ENCODE measurements around the gene AGFG2.

Gene AGFG2

GRCh38 chr7:100585511-100586265, 46.7 kb downstream of the AGFG2 start, which contains the start of gene LRCH4:
LRCH4 (minus strand) TSS chr7:100586129; CDS start chr7:100586100, 29 bp downstream.
- no peak for DNase-seq (ENCODE audit: low read depth, low spot score)

DNA sequence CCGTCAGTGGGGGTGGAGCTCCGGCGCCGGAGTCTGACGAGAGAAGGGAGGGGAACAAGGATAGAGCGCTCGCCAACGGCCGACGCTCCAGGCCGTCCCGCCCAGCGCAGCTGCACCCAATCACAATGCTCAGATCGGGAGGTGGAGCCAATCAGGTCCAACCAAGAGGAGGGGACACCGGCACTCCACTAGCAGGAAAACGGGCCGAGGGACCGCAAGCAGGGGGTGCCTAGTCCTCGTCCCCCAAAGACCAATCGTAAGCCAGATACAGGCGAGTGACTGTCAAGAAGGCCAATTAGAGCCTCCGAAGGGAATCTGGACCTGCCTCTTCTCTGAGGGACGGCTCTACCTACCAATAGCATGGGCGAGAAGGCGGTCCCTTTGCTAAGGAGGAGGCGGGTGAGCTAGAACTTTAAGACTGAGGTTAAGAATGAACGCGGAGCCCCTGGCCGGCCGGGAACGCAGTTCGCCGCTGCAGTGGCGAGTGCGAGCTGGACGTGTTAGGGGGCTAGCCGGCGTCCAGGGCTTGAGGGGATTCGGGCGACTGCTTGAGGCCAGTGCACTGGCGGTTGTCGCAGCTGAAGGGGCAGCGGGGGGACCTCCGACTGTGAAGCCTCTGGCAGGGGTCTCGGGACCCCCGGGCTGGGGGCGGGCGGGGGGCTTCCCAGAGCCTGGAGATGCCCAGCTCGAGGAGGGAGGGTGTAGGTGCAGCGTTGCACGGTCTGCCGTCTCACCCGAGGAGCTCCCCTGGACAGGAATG, 47.4 kb downstream of the AGFG2 start, which contains the start of gene FBXO24:
FBXO24 (plus strand) TSS at position 63 of the 760 bp plus-strand sequence; CDS start at position 361, 298 bp downstream.
- DNase-seq (ENCODE audit: low read depth, low spot score) = peak; percentile 99

DNA sequence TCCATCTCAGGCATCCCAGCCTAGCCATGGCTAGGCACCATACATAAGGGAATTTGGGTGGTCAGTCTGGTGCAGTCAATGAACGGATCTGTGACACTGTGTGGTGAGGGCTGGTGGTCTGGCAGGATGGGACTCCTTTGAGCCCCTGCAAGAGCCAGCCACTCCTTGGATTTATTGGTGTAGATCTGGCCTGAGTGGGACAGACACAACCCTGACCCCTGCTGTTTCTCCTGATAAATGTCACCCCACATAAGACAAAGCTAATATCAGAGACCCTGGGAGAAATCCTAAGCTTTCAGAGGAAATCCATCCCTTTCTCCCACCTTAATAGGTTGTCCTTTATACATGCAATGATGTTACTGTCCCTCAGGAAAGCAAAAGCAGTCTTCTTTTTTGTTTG, 49.4 kb downstream of the AGFG2 start:
- DNase-seq (ENCODE audit: low read depth, low spot score) = no peak

DNA sequence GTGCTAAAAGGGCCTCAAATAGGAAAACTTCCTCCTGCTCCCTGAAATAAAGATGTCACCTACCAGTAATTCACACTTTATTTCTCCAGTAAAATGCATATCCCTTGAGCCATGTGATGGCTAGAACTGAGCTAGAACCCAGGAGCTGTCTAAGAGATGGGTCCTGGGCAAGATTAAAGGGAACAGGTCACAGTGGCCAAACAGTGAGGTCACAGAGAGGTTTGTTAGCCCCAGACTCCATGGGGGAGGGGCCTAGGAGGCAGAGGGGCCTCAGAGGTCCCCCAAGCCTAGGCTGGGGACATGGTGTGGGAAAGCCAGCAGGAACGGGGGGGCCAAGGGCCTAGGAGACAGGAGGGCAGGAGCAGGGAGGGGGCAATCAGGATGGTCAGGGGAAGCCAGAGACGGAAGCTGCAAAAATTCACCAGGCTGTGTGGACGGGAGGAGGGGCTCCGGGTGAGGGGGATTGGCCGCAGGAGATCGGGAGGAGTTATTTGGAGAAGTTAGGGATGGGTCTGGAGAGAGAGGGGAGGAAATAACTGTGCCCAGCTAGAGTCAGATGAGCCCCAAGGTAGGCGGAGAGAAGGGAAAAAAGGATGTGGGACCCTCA, 50.4 kb downstream of the AGFG2 start:
- no peak for DNase-seq (ENCODE audit: low read depth, low spot score)

DNA sequence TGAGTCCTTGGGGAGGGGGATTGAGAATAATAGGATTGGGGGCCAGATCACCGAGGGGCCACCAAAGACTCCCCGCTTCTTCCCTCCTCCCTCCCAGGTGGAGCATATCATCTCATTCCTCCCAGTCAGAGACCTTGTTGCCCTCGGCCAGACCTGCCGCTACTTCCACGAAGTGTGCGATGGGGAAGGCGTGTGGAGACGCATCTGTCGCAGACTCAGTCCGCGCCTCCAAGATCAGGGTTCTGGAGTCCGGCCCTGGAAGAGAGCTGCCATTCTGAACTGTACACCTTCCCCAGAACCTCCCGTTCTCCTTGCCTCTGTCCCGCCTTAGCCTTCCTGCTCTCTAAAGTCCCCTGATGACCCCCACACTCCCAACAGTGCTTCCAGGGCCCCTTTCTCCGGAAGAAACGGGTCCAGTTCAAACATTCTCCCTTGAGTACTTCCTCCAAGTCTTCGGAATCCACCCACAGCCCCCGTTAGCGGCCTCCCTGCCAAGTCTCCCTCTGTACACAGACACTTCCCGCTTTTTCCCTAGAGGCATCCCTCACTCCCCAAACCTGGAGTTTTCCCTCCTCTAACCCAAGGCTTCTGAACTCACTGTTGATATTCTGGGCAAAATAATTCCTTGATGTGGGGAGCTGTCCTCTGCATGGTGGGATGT, 51.2 kb downstream of the AGFG2 start:
- no peak for DNase-seq (ENCODE audit: low read depth, low spot score)

GRCh38 chr7:100591596-100591995, 52.6 kb downstream of the AGFG2 start:
- DNase-seq (ENCODE audit: low read depth, low spot score) = no peak

GRCh38 chr7:100595188-100595587, 56.2 kb downstream of the AGFG2 start:
- no peak for DNase-seq (ENCODE audit: low read depth, low spot score)

DNA sequence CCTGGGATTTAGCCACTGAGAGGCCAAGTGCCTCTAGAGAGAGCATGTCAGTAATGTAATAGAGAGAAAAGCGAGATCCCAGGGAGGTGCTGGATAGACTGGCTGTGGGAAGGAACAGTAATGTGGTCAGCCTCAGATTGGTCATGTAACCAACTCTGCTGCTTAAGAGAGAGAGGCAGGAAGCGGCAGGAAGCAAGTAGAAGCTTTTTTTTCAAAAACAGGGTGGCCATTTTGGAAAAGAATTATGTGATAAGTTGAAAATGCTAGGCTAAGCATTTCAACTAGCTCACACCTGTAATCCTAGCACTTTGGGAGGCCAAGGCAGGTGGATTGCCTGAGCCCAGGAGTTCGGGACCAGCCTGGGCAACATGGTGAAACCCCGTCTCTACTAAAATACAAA, 59.4 kb downstream of the AGFG2 start:
- no peak for DNase-seq (ENCODE audit: low read depth, low spot score)

DNA sequence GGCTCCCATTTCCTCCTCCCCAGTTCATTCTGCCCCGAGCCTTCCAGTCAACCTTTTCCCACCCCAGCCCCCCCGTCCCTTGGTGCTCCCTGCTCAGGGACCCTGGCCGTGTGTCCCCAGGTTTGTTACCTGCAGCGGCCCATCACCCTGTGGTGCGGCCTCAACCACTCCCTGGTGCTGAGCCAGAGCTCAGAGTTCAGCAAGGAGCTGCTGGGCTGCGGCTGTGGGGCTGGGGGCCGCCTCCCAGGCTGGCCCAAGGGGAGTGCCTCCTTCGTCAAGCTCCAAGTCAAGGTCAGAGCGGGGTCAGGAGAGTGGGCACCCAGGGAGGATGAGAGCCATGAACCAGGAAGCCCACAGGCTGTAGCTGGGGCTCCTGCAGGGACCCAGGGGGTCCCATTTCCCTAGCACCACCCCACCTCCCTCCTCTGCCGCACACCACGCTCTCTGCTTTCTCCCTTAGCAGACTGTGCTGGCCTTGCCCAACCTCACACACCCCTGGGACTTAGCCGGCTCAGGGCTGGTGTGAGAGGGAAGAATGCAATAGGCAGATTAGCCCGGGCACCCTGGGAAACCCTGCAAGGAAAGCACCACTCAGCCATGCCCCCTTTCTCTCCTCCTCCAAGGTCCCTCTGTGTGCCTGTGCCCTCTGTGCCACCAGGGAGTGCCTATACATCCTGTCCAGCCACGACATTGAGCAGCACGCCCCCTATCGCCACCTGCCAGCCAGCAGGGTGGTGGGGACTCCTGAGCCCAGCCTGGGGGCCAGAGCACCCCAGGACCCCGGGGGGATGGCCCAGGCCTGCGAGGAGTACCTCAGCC, 61.1 kb downstream of the AGFG2 start:
- no peak for DNase-seq (ENCODE audit: low read depth, low spot score)

DNA sequence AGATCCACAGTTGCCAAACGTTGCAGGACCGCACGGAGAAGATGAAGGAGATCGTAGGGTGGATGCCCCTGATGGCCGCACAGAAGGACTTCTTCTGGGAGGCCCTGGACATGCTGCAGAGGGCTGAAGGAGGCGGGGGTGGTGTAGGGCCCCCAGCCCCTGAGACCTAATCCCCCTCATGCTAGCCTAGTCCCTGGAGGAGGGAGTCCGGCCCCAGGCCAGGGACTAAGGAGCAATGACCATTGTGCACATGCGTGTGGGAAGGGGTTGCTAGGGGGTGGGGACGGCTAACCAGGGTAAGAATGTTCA, 61.7 kb downstream of the AGFG2 start:
- no peak for DNase-seq (ENCODE audit: low read depth, low spot score)

- no peak for DNase-seq (ENCODE audit: low read depth, low spot score)
Measured at GRCh38 chr7:100602889-100603725, 64.1 kb downstream of the AGFG2 start.

GRCh38 chr7:100603726-100604027, 64.7 kb downstream of the AGFG2 start:
- DNase-seq (ENCODE audit: low read depth, low spot score) = no peak

- peak; percentile 32 for DNase-seq (ENCODE audit: low read depth, low spot score)
Measured at GRCh38 chr7:100604028-100604975, 65.3 kb downstream of the AGFG2 start.

DNA sequence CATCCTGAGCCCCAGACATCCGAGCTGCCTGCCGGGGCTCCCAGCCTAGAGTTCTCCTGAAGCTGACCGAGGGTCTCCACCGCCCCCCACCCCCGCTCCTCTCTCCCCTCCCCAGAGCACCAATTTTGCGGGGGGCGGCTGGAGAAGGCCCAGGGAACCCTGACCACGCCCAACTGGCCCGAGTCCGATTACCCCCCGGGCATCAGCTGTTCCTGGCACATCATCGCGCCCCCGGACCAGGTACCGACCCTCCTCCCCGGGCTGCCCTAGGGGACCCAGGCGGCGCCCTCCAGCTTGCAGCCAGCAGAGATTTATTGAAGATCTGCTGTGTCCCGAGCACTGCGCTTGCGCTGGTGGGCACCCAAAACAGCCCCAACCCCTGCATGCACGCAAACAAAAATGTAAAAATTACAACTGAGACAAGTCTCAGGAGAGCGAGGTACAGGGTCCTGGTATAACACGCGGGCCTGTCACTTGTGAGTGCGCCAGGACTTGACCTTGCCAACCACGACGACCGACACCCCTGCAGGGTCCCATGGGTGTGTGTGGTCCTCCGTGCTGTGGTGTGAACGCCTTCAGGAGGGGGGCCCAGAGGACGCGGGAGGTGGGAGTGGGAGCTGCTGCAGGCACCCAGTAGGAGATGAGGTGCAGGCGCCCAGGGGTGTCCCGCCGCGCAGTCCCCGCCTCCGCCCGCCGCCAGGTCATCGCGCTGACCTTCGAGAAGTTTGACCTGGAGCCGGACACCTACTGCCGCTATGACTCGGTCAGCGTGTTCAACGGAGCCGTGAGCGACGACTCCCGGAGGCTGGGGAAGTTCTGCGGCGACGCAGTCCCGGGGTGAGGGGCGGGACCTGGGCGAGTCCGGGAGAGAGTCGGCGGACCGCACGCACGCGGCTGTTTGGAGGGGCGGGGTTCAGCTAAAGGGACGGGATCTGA, 66.2 kb downstream of the AGFG2 start:
- DNase-seq (ENCODE audit: low read depth, low spot score) = no peak

GRCh38 chr7:100606313-100606712, 67.3 kb downstream of the AGFG2 start:
- DNase-seq (ENCODE audit: low read depth, low spot score) = no peak

GRCh38 chr7:100607111-100607510, 68.1 kb downstream of the AGFG2 start:
- no peak for DNase-seq (ENCODE audit: low read depth, low spot score)

DNA sequence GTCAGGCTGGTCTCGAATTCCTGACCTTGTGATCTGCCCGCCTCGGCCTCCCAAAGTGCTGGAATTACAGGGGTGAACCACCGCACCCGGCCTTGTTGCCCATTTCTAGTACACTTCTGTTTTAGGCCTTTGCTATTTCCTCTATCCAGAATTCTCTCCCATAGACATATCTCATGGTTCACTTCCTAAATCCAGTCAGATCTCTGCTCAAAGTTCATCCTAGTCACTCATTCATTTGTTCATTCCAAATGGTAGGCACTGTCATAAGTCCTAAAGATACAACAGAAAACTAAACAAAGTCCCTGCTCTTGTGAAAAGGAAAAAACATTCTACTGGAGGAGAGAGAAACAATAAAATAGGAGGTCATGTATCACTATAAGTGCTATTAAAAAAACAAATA, 71.0 kb downstream of the AGFG2 start:
- no peak for DNase-seq (ENCODE audit: low read depth, low spot score)

All from activated naive CD8-positive, alpha-beta T cell treated with anti-CD3 and anti-CD28 coated beads, Interleukin-2, amount 50 U/mL, for 16 hours (primary cell).